GM19035 (cell line): Measurements from ENCODE around the gene SLC6A15.

Source experiments
- ATAC-seq: cut with Tn5 transposase; IDR thresholded peaks from one replicate; pipeline ENCODE4 v1.9.1; 2021; ENCODE audit not compliant: unreplicated experiment

Gene SLC6A15

DNA sequence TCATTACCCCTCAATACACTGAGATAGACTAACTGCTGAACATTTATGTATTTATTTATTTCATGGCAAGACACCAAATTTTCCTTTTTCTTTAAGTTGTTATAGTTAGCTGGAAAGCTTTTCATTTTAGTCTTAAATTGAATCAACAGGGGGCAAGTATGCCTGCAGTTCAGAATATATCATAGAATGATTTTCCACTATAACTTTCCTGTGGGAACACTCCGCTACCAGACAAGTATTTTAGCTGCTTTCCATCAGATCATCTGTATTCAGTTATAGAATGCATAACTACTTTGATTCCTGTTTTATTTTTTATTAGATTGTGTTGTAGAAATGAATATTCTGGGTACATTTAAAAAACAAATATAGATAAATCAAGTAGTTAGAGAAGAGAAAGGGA lies 102.0 kb downstream of the SLC6A15 start:
- no peak for ATAC-seq
